Osteoblast (primary cell): ENCODE data around the gene ADAM12. TPM values are rescaled to one million over a fixed set of nuclear protein-coding genes. Genes with fewer than 3 reads are reported as not detected.

ENCODE experiments used
- DNase-seq: peaks from one replicate; pipeline ENCODE4 v3.0.0; 2011; ENCODE audit warnings: low spot score, mixed read lengths; ENCODE audit not compliant: insufficient read length; ENCODE audit errors: missing footprints
- H2AFZ ChIP-seq: 2 replicates; pipeline ENCODE4 v1.6.0; 2011; ENCODE audit warnings: mild to moderate bottlenecking, low read length
- H3K27ac ChIP-seq: 2 replicates; pipeline ENCODE4 v1.5.1; 2011; ENCODE audit warnings: mild to moderate bottlenecking, low read depth, low read length, moderate library complexity
- H3K27me3 ChIP-seq: 2 replicates; pipeline ENCODE4 v1.6.0; 2012; ENCODE audit warnings: mild to moderate bottlenecking, control low read depth, inconsistent platforms, low read length, moderate library complexity; ENCODE audit not compliant: insufficient read depth
- H3K36me3 ChIP-seq: 2 replicates; pipeline ENCODE4 v1.5.1; 2011; ENCODE audit warnings: mild to moderate bottlenecking, low read length, control low read depth, moderate library complexity; ENCODE audit not compliant: insufficient read depth
- H3K4me1 ChIP-seq: 2 replicates; pipeline ENCODE4 v1.5.1; 2011; ENCODE audit warnings: mild to moderate bottlenecking, low read length, control low read depth, moderate library complexity; ENCODE audit not compliant: insufficient read depth
- H3K4me2 ChIP-seq: 2 replicates; pipeline ENCODE4 v1.6.0; 2011; ENCODE audit warnings: mild to moderate bottlenecking, low read length; ENCODE audit not compliant: insufficient read depth
- H3K4me3 ChIP-seq: fragments of 200-600 bp; sonication (generic); 3 replicates; pipeline ENCODE4 v1.5.1; 2012; ENCODE audit warnings: mild to moderate bottlenecking, low read length, inconsistent platforms; ENCODE audit not compliant: insufficient read depth
- H3K79me2 ChIP-seq: 2 replicates; pipeline ENCODE4 v1.6.0; 2012; ENCODE audit warnings: mild to moderate bottlenecking, low read length, control low read depth, inconsistent platforms; ENCODE audit not compliant: insufficient read depth
- H3K9me3 ChIP-seq: 2 replicates; pipeline ENCODE4 v1.5.1; 2011; ENCODE audit warnings: low read depth, low read length, control low read depth
- H4K20me1 ChIP-seq: 2 replicates; pipeline ENCODE4 v1.6.0; 2012; ENCODE audit warnings: mild to moderate bottlenecking, low read length, control low read depth; ENCODE audit not compliant: insufficient read depth
- total RNA-seq: library from RNA; depleted of rRNA; stranded (reverse); fragments of >200 nt; gene quantifications from 2 replicates; pipeline ENCODE4 v1.2.3, GENCODE V29; 2012
- TF ChIP-seq, protein P1 (sequence below): IDR thresholded peaks from 2 replicates; pipeline ENCODE4 v1.5.1; 2011; ENCODE audit warnings: mild to moderate bottlenecking, low read depth, low read length, moderate library complexity; ENCODE audit errors: extremely low read depth

The ADAM12 gene
- total RNA-seq, 1 donor, result 345 TPM

DNA sequence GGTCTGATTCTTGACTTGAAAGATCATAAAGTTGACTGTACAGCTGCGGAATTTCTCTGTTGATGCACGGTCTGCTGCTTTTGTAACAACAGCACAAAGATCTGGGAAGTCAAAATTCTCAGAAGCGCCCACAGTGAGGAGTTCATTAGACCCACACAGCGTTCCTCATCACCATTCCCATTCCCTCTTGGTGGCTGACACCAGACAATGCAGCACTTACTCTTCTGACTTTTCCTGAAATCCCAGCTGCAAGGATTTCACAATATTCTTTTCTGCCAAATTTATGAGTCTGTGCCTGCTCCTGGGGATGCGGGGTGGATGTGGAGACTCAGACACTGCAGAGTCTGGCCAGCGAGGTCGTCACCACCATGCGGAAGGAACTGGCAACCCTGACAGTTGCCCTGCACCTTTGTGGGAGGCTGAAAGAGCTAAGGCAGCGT lies 258.0 kb downstream of the ADAM12 start:
- H3K4me1 ChIP-seq, result peaks cover 23% of the 10 kb centered on the region
- H3K9me3 ChIP-seq, result no peaks in the 10 kb centered on the region
- TF ChIP-seq, protein P1, sequence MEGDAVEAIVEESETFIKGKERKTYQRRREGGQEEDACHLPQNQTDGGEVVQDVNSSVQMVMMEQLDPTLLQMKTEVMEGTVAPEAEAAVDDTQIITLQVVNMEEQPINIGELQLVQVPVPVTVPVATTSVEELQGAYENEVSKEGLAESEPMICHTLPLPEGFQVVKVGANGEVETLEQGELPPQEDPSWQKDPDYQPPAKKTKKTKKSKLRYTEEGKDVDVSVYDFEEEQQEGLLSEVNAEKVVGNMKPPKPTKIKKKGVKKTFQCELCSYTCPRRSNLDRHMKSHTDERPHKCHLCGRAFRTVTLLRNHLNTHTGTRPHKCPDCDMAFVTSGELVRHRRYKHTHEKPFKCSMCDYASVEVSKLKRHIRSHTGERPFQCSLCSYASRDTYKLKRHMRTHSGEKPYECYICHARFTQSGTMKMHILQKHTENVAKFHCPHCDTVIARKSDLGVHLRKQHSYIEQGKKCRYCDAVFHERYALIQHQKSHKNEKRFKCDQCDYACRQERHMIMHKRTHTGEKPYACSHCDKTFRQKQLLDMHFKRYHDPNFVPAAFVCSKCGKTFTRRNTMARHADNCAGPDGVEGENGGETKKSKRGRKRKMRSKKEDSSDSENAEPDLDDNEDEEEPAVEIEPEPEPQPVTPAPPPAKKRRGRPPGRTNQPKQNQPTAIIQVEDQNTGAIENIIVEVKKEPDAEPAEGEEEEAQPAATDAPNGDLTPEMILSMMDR, result no peak
- H4K20me1 ChIP-seq, result no peaks in the 10 kb centered on the region
- peaks cover 62% of the 10 kb centered on the region for H3K36me3 ChIP-seq
- peak; percentile 82 for DNase-seq
- no peak overlapping the region for H3K4me2 ChIP-seq
- peak overlapping the region; percentile 67 for H3K27ac ChIP-seq
- H3K27me3 ChIP-seq, result no peaks in the 10 kb centered on the region
- no peak overlapping the region for H2AFZ ChIP-seq
- H3K4me3 ChIP-seq, result no peak overlapping the region
- no peaks in the 10 kb centered on the region for H3K79me2 ChIP-seq

DNA sequence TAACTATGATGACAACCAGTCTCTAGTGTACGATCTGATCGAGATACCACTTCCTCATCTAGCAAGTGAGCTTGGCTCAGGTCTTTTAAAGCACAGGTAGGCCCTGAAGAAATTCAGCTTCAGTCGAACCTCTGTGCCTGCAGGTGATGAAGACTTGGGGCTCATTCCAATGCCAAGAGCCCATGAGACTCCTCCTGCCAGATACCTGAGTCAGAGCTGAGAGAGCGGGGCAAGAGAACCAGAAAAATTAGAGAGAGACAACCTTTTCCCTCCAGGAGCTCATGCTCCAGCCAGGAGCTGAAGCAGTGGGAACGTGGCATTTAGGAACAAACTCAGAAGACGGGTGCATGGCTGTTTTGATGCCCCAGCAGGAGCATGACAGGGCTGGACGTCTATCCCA lies 259.3 kb downstream of the ADAM12 start:
- TF ChIP-seq, protein P1, result no peak
- Histone ChIP-seq H2AFZ (no peak overlapping the region), H3K27ac (no peak overlapping the region), H3K4me1 (peaks cover 13% of the 10 kb centered on the region), H4K20me1 (no peaks in the 10 kb centered on the region), H3K36me3 (peaks cover 54% of the 10 kb centered on the region), H3K4me3 (no peak overlapping the region), H3K4me2 (no peak overlapping the region), H3K79me2 (no peaks in the 10 kb centered on the region), H3K9me3 (no peaks in the 10 kb centered on the region), H3K27me3 (no peaks in the 10 kb centered on the region)
- DNase-seq, result no peak

DNA sequence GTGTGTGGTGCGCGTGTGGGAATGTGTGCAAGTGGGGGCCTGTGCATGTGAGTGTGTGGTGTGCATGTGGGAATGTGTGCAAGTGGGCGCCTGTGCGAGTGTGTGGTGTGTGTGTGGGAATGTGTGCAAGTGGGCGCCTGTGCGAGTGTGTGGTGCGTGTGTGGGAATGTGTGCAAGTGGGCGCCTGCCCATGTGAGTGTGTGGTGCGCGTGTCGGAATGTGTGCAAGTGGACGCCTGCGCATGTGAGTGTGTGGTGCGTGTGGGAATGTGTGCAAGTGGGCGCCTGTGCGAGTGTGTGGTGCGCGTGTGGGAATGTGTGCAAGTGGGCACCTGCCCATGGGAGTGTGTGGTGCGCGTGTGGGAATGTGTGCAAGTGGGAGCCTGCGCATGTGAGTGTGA lies 259.7 kb downstream of the ADAM12 start:
- H4K20me1 ChIP-seq, result no peaks in the 10 kb centered on the region
- no peaks in the 10 kb centered on the region for H3K79me2 ChIP-seq
- no peak overlapping the region for H3K27ac ChIP-seq
- TF ChIP-seq, protein P1, result no peak
- H2AFZ ChIP-seq, result no peak overlapping the region
- H3K4me3 ChIP-seq, result no peak overlapping the region
- no peaks in the 10 kb centered on the region for H3K9me3 ChIP-seq
- H3K36me3 ChIP-seq, result peaks cover 50% of the 10 kb centered on the region
- no peaks in the 10 kb centered on the region for H3K27me3 ChIP-seq
- H3K4me2 ChIP-seq, result no peak overlapping the region
- peaks cover 13% of the 10 kb centered on the region for H3K4me1 ChIP-seq
- no peak for DNase-seq

DNA sequence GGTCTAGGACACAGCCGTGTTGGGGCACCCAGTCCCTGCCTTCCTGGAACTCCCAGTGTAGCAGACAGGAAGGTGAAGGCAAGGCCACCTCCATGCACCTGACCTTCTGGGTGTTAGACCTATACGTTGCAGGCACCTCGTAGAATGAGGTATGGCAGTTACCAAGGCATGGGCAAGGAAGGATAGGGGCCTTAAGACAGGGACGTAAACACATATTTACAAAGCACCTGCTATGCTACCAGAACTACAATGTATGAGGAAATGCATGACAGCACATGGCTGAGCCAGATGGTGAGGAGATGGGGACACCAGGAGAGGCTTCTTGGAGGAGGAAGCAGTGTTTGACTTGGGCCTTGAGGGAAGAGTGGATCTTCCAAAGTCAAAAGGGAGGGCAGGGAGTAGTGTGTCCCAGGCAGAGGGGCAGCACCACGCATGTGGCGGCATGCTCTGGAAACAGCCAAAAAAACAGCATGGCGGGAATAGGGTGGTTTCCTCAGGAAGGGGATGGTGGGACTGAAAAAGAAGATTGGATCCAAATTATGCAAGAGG lies 260.7 kb downstream of the ADAM12 start:
- no peaks in the 10 kb centered on the region for H3K27me3 ChIP-seq
- H3K36me3 ChIP-seq, result peaks cover 41% of the 10 kb centered on the region
- H3K4me1 ChIP-seq, result peaks cover 13% of the 10 kb centered on the region
- no peaks in the 10 kb centered on the region for H4K20me1 ChIP-seq
- H3K79me2 ChIP-seq, result no peaks in the 10 kb centered on the region
- peak; percentile 58 for DNase-seq
- no peaks in the 10 kb centered on the region for H3K9me3 ChIP-seq
- TF ChIP-seq, protein P1, result no peak
- no peak overlapping the region for H3K4me3 ChIP-seq
- no peak overlapping the region for H3K27ac ChIP-seq
- no peak overlapping the region for H3K4me2 ChIP-seq
- H2AFZ ChIP-seq, result no peak overlapping the region
